ENCODE measurements around the gene CACNA1A.

CACNA1A gene

DNA sequence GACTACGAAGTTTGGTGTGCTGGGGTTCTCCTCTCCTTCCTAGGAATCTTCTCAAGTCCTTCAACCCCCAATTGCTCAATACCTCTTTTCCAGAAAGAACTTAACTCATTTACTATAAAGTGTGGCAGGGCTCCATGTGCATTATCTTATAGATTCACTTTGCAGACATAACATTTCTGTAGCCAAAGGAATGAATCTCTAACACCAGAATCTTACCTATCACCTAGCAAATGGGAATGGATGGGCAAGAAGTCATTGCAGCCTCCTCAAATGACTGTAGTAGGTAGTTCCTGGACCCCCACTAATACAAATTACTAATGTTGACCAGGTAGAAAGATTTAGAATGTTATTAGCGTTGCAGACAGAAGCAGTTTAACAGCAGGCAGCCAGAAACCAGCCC lies 5.7 kb upstream of the CACNA1A start:
- no peak for DNase-seq (ENCODE audit: low read depth)
- no peak overlapping the region for H3K4me3 ChIP-seq (ENCODE audit: low read depth, low read length)
- TF ChIP-seq, protein P1, sequence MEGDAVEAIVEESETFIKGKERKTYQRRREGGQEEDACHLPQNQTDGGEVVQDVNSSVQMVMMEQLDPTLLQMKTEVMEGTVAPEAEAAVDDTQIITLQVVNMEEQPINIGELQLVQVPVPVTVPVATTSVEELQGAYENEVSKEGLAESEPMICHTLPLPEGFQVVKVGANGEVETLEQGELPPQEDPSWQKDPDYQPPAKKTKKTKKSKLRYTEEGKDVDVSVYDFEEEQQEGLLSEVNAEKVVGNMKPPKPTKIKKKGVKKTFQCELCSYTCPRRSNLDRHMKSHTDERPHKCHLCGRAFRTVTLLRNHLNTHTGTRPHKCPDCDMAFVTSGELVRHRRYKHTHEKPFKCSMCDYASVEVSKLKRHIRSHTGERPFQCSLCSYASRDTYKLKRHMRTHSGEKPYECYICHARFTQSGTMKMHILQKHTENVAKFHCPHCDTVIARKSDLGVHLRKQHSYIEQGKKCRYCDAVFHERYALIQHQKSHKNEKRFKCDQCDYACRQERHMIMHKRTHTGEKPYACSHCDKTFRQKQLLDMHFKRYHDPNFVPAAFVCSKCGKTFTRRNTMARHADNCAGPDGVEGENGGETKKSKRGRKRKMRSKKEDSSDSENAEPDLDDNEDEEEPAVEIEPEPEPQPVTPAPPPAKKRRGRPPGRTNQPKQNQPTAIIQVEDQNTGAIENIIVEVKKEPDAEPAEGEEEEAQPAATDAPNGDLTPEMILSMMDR (IDR thresholded peaks at IDR 0.05; ENCODE audit: insufficient read depth, low read depth, low read length, missing control alignments), result no peak

DNA sequence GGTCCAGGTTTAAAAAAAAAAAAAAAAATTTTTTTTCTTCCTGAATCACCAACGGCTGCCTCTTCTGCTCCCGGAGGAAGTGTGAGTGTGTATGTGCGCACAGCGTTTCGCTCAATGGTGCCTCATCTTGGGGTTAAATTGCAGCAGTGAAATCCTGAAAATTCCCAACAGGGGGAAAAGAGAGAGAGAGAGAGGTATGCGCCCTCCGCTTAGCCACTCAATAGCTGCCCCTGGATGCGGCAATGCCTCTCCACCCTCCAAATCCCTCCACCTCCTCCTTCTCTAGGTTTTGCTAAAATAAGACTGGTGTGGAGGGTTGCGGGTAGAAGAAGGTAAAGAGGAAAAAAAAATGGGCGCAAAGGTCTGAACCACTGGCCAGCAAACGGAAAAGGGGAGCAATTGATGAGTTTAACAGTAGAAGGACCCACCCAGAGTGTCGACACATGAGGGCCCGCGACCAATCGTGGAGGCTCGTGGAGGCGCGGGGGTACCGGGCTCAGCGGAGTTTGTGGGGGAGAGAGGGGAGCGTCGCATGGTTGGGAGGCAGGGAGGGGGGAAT lies 853 bp upstream of the CACNA1A start:
- DNase-seq (ENCODE audit: low read depth), result no peak
- no peak overlapping the region for H3K4me3 ChIP-seq (ENCODE audit: low read depth, low read length)
- TF ChIP-seq, protein P1 (IDR thresholded peaks at IDR 0.05; ENCODE audit: insufficient read depth, low read depth, low read length, missing control alignments), result no peak

DNA sequence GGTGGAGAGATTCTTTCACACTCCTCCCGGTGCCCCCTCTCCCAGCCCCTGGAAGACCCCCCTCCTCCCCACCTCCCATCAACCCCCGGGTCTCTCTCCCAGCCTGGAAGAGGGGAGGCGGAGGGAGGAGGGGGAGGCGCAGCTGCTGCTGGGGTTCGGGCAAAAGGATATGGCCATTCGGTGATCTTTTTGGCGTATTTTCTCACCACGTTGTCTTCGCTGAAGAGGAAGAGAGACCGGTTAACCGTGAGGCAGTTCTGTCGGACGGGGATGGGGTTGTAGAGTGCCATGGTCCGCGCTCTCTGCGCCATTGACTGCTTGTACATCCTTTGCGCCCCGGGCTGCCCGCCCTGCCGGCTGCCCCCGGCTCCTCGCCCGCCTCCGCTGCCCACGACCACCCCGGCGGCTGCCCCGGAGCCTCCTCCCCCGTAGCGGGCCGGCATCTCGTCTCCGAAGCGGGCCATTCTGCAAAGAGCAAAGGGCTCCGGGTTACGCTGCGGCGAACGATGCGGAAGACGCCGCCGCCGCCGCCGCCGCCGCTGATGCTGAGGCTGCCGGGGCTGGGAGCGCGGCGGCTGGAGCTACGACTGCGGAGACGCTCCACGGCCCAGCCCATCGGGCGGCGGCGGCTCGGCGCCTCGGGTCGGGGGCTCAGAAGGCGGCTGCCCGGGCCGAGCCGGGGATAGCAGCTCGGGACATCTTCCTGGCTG lies 363 bp downstream of the CACNA1A start:
- no peak for DNase-seq (ENCODE audit: low read depth)
- TF ChIP-seq, protein P1 (IDR thresholded peaks at IDR 0.05; ENCODE audit: insufficient read depth, low read depth, low read length, missing control alignments), result no peak
- no peak overlapping the region for H3K4me3 ChIP-seq (ENCODE audit: low read depth, low read length)

DNA sequence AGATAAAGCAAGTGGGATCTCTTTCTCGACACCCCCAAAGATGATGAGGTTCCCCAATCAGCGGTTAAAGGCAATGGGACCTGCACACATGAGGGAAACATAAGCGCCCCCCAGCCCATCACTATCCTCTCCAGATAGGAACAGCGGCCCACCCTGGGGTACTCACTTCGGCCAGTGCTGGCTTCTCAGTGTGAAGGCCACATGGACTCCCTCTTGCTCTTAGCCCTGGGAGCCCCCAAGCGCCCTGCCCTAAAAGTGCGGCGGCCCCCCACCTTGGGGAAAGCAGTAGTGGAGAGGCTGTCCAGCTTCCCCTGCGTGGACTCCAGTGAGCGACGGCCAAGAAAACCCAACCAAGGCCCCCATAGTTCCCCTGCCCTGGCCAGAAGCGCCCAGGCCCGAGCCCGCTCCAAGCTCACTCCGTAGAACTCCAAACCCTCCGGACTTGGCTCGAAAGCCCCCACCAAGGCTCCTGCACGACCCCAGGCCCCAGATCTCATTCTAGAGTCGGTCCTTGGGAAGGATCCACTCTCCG lies 1.0 kb downstream of the CACNA1A start:
- TF ChIP-seq, protein P1 (IDR thresholded peaks at IDR 0.05; ENCODE audit: insufficient read depth, low read depth, low read length, missing control alignments), result no peak
- DNase-seq (ENCODE audit: low read depth), result no peak
- H3K4me3 ChIP-seq (ENCODE audit: low read depth, low read length), result no peak overlapping the region

DNA sequence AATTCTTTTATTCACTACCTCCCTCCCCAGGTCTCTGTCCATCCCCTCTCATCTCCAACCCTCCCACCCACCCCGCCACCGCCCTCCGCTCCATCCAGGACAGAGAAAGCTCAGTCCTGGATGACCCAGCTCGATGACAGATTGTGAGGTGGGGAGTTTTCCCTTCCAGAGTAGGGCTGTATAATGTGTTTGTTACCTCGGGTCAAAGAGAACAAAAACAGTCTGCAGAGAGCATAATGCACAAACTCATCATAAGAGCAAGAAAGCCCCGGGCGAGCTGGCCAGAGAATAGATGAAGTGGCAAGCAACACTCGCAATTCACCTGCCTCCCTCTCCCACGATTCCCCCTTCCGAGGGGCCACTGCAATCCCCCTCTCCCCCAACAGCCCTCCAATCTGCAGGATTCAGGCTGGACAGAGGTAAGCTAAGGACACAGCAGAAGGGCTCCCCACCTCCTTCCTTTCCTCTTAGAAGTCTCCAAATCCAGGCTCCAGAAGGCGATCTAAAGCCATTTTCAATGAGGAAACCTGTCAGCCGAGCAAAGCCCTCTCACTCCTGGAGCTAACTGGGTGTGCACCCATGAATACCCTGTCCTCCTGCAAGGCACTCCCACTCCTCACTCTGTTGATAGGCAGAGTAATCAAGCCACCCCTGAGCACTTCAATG lies 2.6 kb downstream of the CACNA1A start:
- no peak for DNase-seq (ENCODE audit: low read depth)
- no peak overlapping the region for H3K4me3 ChIP-seq (ENCODE audit: low read depth, low read length)
- TF ChIP-seq, protein P1 (IDR thresholded peaks at IDR 0.05; ENCODE audit: insufficient read depth, low read depth, low read length, missing control alignments), result no peak

DNA sequence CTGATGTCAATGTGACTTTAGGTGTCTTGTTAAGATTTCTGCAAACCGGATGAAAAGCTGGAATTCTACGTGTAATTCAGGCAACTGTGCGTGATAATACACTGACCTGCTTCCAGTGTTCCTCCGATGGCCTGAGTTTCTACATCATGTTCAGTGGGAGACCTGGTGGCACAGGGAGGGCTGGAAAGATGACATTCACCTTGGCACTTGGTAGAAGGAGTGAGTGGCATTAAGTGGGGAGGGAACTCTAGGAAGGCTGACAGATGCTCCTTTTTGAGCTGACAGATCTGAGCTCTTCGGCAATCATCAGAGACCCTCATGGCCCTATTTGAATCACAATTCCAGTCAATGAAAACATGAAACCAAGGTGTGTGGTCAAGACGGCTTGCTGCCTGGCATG lies 4.0 kb downstream of the CACNA1A start:
- TF ChIP-seq, protein P1 (IDR thresholded peaks at IDR 0.05; ENCODE audit: insufficient read depth, low read depth, low read length, missing control alignments), result no peak
- no peak for DNase-seq (ENCODE audit: low read depth)
- H3K4me3 ChIP-seq (ENCODE audit: low read depth, low read length), result no peak overlapping the region

All from GM12865 (cell line).